Neuron (in vitro differentiated cells): ENCODE data around the gene MYO15B.

Source experiments
- H2AFZ ChIP-seq: one replicate; pipeline ENCODE4 v1.6.1; 2013; ENCODE audit warnings: low read depth, mild to moderate bottlenecking, inconsistent platforms, low read length, moderate library complexity
- H3K27me3 ChIP-seq: one replicate; pipeline ENCODE4 v1.6.1; 2013; ENCODE audit warnings: low read length; ENCODE audit not compliant: insufficient read depth
- H3K36me3 ChIP-seq: one replicate; pipeline ENCODE4 v1.6.1; 2013; ENCODE audit warnings: low read length; ENCODE audit not compliant: insufficient read depth
- H3K4me1 ChIP-seq: one replicate; pipeline ENCODE4 v1.6.1; 2013; ENCODE audit warnings: low read length; ENCODE audit not compliant: insufficient read depth
- H3K4me3 ChIP-seq: 2 replicates; pipeline ENCODE4 v1.5.1; 2013; ENCODE audit warnings: mild to moderate bottlenecking, low read length, moderate library complexity
- H3K9me3 ChIP-seq: one replicate; pipeline ENCODE4 v1.6.1; 2013; ENCODE audit warnings: low read length

MYO15B gene

GRCh38 chr17:75552425-75553294, 34.9 kb upstream of the MYO15B start:
- Histone ChIP-seq H3K36me3 (no peaks in the 10 kb centered on the region), H3K9me3 (peaks cover 2% of the 10 kb centered on the region), H3K4me1 (peaks cover 7% of the 10 kb centered on the region), H2AFZ (no peak overlapping the region), H3K27me3 (peaks cover 15% of the 10 kb centered on the region), H3K4me3 (no peak overlapping the region)

DNA sequence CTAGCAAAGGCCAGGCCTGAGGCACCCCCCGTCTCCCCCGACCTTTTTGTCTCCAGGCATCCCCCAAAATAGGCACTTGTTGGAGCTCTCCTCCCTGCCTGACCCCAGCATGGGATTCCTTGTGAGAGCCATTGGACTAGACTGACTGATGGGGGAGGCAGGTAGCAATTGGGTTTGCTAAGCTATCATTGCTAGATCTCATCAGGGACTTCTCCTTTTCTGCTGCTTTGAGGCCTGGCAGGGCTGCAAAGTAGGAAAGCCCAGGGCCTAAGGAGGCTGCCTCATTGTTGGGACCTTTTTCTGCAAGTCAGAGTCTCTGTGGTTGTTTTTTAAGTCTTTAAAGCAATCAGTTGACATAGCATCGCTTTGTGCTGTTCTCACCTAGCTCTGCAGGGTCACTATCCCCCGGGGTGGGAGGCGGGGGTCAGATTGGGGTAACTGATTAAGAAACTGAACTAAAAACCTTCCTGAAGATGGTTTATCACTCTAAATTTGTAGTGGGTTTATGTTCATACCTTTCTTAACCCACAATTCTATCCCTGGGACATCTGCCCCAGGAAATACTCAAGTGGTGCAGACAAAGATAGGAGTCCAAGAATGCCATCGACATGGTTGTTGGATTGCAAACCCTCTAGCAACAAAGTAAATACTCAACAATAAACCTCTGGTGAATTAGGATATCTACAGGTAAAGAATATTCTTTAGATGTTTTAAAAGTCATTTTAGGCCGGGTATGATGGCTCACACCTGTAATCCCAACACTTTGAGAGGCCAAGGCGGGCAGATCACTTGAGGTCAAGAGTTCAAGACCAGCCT, 34.1 kb upstream of the MYO15B start:
- Histone ChIP-seq H3K4me3 (no peak overlapping the region), H3K27me3 (peaks cover 15% of the 10 kb centered on the region), H2AFZ (no peak overlapping the region), H3K9me3 (peaks cover 2% of the 10 kb centered on the region), H3K36me3 (no peaks in the 10 kb centered on the region), H3K4me1 (peaks cover 7% of the 10 kb centered on the region)

DNA sequence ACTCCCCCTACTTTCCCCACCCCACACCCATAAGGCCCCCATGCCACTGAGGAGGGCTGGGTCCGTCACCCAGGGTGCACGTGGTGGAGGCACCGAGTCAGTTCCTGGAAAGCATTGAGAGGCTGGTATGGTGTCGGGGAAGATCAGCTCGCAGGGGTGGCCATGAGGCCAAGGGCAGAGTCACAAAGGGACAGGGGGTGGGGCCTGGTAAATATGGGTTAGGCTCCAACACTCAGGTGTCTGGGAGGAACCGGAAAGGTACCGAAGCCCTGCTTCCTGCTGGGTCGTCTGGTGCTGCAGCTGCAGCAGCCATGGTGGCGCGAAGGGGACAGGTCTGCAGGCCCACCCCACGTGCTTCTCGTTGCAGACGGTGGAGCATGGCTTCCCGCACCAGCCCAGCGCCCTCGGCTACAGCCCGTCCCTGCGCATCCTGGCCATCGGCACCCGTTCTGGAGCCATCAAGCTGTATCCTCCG, 31.9 kb upstream of the MYO15B start:
- H3K9me3 ChIP-seq = peaks cover 2% of the 10 kb centered on the region
- H3K27me3 ChIP-seq = peaks cover 15% of the 10 kb centered on the region
- peaks cover 7% of the 10 kb centered on the region for H3K4me1 ChIP-seq
- no peaks in the 10 kb centered on the region for H3K36me3 ChIP-seq
- no peak overlapping the region for H2AFZ ChIP-seq
- no peak overlapping the region for H3K4me3 ChIP-seq

DNA sequence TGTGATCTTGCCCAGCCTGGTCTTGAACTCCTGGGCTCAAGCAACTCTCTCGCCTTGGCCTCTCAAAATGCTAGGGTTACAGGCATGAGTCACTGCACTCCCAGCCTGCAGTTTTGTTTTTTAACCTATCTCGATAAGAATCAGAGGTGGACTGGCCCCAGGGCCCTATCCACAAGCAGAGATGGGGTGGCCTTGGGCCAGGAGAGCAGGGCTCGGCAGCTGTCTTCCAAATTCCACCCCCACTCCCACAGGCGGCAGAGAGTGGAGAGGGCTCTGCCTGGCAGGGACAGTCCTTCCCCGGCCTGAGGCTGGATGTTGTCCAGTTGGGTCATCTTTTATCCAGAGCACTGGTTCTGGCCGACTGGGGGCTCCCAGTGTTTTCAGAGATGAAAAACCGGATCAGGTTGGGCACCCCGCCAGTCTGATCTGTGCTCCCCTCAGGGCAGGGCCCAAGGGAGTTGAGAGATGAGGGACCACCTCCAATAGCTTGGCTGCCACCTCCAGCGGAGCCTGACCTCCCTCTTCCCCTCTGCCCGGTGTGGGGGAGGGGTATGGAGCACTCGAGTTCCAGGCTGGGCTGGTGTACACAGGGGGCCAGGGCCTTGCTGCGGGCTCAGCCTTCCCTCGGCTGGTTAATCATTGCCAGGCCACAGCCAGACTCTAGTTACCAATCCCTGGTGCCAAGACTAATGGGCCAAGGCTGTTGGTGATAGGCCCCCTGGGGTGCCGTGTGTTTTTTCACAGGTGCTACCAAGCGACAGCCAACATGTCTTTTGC, 30.3 kb upstream of the MYO15B start:
- H2AFZ ChIP-seq = no peak overlapping the region

GRCh38 chr17:75557852-75558665, 29.5 kb upstream of the MYO15B start:
- Histone ChIP-seq H3K9me3 (peaks cover 2% of the 10 kb centered on the region), H3K36me3 (no peaks in the 10 kb centered on the region), H3K4me3 (no peak overlapping the region), H2AFZ (no peak overlapping the region), H3K4me1 (peaks cover 2% of the 10 kb centered on the region), H3K27me3 (peaks cover 10% of the 10 kb centered on the region)

More for the DNA sequence above, 30.3 kb upstream of the MYO15B start:
- Histone ChIP-seq H3K4me3 (no peak overlapping the region), H3K36me3 (no peaks in the 10 kb centered on the region), H3K27me3 (peaks cover 10% of the 10 kb centered on the region), H3K9me3 (peaks cover 2% of the 10 kb centered on the region), H3K4me1 (peaks cover 7% of the 10 kb centered on the region)

DNA sequence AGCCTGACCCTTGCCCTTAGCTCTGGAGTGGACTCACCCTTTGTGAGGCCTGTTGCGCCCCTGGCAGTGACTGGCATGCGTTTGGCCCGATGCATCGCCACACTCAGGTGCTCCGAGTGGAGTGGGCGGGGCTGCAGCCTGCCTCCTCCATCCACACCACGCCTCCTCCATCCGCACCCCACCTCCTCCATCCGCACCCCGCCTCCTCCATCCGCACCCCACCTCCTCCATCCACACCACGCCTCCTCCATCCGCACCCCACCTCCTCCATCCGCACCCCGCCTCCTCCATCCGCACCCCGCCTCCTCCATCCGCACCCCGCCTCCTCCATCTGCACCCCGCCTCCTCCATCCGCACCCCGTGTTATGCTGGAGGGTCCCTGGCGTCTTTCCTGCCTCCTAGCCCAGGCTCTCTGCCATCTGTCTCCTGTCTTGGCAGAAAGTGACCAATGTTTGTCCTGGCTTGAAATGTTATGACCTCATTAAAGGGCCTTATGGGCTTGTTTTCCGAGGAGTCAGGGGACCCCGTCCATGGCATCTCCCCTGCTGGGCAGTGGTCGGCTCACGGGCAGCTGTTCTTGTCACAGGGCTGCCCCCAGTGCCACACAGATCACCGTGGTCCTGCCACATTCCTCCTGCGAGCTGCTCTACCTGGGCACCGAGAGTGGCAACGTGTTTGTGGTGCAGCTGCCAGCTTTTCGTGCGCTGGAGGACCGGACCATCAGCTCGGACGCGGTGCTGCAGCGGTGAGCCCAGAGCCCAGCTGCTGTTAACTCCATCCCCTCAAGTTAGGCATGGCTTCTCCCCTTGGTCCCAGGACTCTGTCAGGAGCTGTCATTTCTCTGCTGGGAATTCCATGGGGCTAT, 28.7 kb upstream of the MYO15B start:
- Histone ChIP-seq H2AFZ (no peak overlapping the region), H3K4me3 (no peak overlapping the region), H3K36me3 (no peaks in the 10 kb centered on the region), H3K4me1 (no peaks in the 10 kb centered on the region), H3K27me3 (peaks cover 10% of the 10 kb centered on the region), H3K9me3 (peaks cover 2% of the 10 kb centered on the region)

GRCh38 chr17:75559958-75560533, 27.6 kb upstream of the MYO15B start:
- H3K4me1 ChIP-seq = no peaks in the 10 kb centered on the region
- no peak overlapping the region for H2AFZ ChIP-seq
- H3K4me3 ChIP-seq = no peak overlapping the region
- peaks cover 2% of the 10 kb centered on the region for H3K9me3 ChIP-seq
- H3K27me3 ChIP-seq = peaks cover 13% of the 10 kb centered on the region
- H3K36me3 ChIP-seq = no peaks in the 10 kb centered on the region

DNA sequence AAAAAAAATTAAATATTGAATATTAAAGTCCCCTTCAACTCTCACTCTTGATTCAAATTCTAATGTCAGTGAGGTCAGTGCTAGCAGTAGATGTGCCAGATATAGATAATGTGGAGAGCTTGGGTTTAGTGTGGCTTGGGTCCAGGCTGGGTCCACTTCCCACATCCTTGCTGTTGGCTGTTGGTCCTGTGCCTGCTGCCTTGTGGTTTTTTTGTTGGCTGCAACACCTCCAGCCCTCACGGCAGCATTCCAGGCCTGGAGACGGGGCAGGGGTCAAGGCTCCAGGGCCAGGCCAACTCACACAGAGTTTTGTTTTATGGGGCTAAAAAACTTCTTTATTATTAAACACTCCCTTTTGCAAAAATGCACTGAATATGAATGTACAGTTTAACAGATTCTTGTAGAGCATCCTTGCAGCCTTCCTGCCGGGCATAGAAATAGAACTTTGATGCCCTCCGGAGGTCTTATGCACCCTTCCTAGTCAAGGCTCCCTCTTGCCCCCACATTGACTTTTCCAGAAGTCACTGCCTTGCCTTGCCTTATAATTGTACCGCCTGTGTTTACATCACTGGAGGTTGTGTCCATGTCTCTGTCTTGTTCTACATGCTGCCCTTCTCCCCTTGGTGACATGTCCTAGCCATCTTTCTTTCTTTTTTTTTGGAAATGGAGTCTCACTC, 25.5 kb upstream of the MYO15B start:
- Histone ChIP-seq H3K36me3 (no peaks in the 10 kb centered on the region), H2AFZ (no peak overlapping the region), H3K4me1 (peaks cover 6% of the 10 kb centered on the region), H3K9me3 (no peaks in the 10 kb centered on the region), H3K4me3 (no peak overlapping the region), H3K27me3 (peaks cover 13% of the 10 kb centered on the region)

DNA sequence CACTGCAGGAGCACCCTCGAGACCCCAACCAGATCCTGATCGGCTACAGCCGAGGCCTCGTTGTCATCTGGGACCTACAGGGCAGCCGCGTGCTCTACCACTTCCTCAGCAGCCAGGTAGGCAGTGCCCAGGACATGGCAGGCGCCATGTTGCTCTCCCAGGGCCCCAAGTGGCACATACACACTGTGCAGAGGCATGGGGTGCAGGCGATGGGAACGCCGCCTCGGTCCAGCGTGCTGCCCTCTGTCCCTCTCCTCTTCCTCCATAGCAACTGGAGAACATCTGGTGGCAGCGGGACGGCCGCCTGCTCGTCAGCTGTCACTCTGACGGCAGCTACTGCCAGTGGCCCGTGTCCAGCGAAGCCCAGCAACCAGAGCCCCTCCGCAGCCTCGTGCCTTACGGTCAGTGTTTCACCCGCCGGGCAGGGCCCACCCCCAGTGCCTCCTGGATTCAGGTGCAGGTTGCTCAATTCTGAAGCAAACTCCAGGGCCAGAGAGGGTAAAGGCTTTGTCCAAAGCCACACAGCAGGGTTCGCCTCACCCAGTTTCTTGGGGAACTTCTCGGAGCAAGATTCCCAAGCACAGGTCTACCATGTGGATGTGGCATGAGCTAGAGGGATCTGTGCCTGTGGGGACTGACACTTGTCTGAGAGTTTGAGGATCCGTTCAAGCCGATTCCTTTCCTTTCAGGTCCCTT, 24.4 kb upstream of the MYO15B start:
- Histone ChIP-seq H3K27me3 (peaks cover 13% of the 10 kb centered on the region), H3K4me1 (peaks cover 6% of the 10 kb centered on the region), H3K9me3 (no peaks in the 10 kb centered on the region), H2AFZ (no peak overlapping the region), H3K4me3 (no peak overlapping the region), H3K36me3 (no peaks in the 10 kb centered on the region)

DNA sequence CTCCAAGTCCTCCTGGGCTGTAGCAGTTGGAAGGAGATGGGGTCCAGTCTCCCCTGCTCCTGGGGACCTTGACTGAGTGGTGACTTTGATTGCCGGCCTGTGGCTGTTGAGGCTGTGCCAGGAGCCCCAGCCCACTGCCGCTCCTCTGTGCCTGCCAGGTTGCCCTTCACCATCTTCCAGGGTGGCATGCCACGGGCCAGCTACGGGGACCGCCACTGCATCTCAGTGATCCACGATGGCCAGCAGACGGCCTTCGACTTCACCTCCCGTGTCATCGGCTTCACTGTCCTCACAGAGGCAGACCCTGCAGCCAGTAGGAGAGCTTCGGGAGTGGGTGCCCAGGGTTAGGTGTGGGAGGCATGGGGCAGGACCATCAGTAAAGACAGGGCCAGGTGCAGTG, 23.4 kb upstream of the MYO15B start:
- H3K36me3 ChIP-seq = no peaks in the 10 kb centered on the region
- H3K9me3 ChIP-seq = no peaks in the 10 kb centered on the region
- H2AFZ ChIP-seq = no peak overlapping the region
- H3K27me3 ChIP-seq = peaks cover 9% of the 10 kb centered on the region
- H3K4me1 ChIP-seq = peaks cover 6% of the 10 kb centered on the region
- H3K4me3 ChIP-seq = no peak overlapping the region
